ENCODE measurements around the gene C1orf21.
"Not testable (repeated sequence)": the region's sequence is repeated elsewhere in the genome, so short reads cannot be mapped to it uniquely, and the experiment has no call there.

C1orf21 gene

DNA sequence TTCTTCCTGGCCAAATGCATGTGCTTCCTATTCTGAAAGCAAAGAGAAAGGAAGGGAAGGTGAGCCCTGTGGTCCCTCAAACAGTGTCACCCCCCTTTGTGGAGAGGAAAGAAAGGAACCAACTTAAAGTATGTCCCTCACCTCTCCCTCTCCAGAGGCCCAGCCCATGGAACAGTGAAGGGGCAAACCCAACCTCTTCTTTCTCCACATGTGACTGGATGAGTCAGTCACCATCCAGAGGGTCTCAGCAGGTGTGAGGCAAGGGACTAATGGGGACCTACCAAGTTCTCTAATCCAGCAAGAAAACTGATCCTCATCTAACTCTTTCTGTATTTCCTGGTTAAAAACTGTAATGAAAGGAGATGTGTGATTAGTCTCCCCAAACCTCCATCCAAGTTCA lies 222.2 kb downstream of the C1orf21 start:
- no peak for DNase-seq

DNA sequence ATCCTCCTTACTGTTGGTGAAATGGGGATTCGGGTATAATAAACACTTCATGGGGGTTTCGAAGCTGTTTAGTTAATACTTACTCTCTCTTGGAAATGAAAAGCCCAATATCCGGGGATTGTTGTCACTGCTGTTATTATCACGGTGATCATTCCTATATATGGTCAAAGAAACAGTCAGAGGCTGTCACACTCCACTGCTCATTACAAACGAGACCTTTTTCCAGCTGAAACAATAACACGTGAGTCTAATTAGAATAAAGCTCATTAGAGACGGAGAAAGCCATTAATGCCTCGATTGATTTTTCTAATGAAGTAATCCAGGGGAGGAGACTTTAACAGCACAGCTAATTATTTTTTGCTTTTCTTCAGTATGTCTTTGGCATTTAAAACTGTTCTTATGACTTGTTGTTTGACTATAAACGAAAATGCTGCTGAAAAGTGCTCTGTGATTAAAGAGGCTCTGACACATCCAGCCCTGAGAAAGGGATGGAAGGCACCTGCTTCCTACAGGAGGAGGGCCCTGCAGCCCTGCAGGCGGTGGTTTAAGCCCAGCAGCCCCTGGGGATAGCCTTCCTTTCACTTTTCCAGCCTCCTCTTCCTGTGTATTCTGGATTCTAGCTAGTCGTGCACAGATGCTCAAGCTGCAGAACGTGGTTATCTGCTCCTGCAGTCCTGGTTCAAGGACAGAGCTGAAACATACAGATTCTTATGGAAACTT lies 224.2 kb downstream of the C1orf21 start:
- DNase-seq, result no peak

DNA sequence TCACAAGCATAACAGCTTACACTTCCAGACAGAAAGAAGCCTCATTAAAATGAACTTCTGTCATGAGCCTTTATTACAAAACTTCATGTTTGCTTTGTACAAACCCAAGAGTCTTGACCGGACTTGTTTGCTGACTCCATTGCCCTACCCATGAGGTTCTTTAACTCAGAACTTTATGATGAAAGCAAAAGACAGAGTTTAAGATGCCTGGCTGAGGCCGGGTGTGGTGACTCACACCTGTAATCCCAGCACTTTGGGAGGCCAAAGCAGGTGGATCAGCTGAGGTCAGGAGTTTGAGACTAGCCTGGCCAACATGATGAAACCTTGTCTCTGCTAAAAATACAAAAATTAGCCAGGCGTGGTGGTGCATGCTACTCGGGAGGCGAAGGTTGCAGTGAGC lies 225.4 kb downstream of the C1orf21 start:
- DNase-seq, result not testable (repeated sequence)

DNA sequence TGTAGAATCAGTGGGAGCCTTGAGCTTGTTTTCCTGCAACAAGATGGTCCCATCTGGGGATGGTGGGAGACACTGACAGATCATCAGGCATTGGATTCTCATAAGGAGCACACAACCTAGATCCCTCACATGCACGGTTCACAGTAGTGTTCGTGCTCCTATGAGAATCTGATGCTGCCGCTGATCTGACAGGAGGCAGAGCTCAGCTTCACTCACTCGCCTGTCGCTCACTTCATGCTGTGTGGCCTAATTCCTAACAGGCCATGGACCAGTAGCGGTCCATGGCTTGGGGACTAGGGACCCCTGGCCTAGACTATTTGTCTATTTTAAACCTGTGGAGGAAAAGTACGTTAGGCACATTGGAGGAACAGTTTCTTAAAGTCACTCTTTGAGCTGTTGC lies 227.8 kb downstream of the C1orf21 start:
- DNase-seq, result no peak

GRCh38 chr1:184615301-184615700 lies 228.5 kb downstream of the C1orf21 start:
- no peak for DNase-seq

GRCh38 chr1:184616504-184616903 lies 229.7 kb downstream of the C1orf21 start:
- DNase-seq, result no peak

GRCh38 chr1:184617433-184618029 lies 230.7 kb downstream of the C1orf21 start:
- DNase-seq, result no peak

DNA sequence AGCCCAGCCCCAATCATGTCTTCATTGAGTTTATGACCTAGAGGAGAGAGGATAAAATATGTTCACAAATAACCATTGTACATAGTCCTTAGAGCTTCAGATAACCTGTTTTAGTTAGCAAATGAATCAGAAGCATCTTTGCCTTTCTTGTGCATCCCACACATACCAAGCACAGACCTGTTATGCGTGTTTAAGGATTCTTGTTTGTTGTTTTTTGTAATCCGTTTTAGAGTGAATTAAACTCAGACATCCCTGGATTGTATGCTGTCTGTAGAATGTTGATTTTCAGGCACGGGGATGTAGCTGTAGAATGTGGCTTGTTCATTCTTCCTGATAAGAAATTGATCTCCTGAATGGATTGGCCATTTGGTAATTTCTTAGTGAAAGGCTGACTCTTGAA lies 232.0 kb downstream of the C1orf21 start:
- DNase-seq, result no peak

- no peak for DNase-seq
These were observed 233.6 kb downstream of the C1orf21 start for GRCh38 chr1:184620469-184620868.

DNA sequence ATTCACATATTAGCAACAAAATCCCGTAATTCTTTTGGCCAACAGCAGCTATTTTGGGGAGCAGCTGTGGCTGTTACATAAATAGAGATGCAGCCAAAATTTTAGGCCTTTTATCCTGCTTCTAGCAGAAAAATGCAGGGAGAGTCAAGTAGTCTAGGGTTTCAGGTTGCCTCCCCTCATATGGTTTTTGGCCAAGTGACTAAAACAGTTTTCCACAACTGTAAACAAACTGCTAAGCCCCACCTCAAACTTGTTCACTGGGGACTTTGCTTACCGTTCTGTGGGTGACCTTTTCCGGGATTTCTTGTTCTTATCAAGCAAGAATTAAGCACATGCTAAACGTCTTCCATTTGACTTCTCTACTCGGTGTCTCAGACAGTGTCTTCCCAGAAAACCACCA lies 234.4 kb downstream of the C1orf21 start:
- no peak for DNase-seq

DNA sequence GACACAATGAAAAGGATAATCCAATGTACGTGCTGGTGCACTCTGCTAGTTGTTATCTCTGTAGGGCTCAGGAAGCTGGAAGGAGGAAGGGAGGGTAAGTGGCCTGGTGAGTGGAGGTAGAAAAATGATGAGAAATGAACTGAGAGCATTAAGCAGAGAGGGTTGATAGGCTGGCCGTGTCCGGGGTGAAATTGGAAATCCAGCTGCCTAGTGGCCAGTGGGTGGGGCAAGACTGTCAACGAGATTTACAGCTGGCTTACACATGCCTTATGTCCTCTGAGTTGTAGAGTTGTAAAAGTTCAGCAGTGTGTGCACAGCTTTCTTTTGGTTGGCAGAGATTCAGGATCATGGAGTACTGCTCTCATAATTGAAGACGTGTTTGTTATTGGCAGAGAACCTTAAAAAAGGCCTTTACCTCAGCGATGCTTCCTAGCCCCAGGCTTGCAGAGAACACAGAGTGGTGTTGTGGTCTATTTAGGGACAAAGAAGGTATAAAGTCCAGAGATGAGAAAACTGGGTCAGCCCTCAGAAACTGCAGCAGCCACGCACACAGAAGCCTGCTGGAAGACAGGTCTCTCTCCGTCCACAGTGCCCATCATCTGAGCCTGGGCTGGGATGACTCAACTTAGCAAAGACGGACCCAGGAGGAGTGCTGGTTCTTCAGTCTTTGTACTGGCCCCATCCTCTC lies 235.5 kb downstream of the C1orf21 start:
- DNase-seq, result no peak

DNA sequence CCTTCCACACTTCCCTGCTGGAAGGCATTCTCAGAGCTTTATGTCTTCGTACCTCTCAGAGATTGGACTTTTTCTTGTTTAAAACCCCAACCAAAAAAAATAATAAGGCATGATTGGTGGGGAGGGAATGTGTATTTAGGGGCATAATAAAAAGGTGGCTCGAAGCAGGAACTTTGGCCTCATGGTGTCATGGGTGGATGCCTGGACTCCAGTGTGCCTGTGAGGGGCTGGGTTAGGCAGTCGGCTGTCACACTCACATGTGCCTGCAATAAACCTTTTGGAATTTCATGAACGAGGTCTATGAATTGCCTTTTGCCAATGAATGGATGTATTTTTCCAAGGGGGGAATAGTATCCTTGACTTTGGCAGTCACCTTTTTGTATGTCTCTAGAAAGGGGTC lies 236.6 kb downstream of the C1orf21 start:
- no peak for DNase-seq

GRCh38 chr1:184624051-184624450 lies 237.2 kb downstream of the C1orf21 start:
- no peak for DNase-seq

GRCh38 chr1:184624626-184625025 lies 237.8 kb downstream of the C1orf21 start:
- no peak for DNase-seq

- no peak for DNase-seq
These were observed 238.4 kb downstream of the C1orf21 start for GRCh38 chr1:184625271-184625670.

GRCh38 chr1:184626076-184627006 lies 239.5 kb downstream of the C1orf21 start:
- no peak for DNase-seq

- DNase-seq, result no peak
These were observed 240.1 kb downstream of the C1orf21 start for GRCh38 chr1:184627007-184627341.

GRCh38 chr1:184629266-184629665 lies 242.4 kb downstream of the C1orf21 start:
- DNase-seq, result no peak

GRCh38 chr1:184630679-184631060 lies 243.8 kb downstream of the C1orf21 start:
- no peak for DNase-seq

GRCh38 chr1:184632415-184633175 lies 245.8 kb downstream of the C1orf21 start:
- no peak for DNase-seq

DNA sequence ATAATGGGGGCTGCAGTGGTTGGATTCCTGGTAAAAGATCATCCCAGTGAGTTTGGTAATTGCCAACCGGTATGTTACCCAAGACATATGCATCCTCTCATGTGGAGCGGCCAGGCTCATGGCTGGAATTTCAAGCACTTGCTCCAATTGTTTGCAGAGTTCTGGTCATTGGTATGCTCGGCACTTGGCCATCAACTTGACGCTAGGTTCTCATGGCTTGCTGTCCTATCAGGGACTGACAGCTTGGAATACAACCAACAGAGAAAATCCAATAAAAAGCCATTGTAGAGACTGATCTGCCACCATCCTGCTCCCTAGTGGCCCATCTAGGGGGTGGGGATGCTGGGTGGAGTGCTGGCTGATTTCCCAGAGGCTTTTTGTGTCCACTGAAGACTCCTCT lies 247.0 kb downstream of the C1orf21 start:
- DNase-seq, result no peak

GRCh38 chr1:184634296-184634695 lies 247.5 kb downstream of the C1orf21 start:
- DNase-seq, result no peak

Data from CD4-positive, alpha-beta T cell treated with Interferon gamma for 1 hour (primary cell).